ELF-1 (cell line): ENCODE measurements around the gene IQGAP2.
A peak's percentile ranks its signal among the peaks of the same experiment; 100 is the strongest.

Experiments
- DNase-seq: peaks from one replicate; pipeline ENCODE4 v3.0.0-alpha.2; 2016; ENCODE audit warnings: low read depth, low spot score

The IQGAP2 gene

DNA sequence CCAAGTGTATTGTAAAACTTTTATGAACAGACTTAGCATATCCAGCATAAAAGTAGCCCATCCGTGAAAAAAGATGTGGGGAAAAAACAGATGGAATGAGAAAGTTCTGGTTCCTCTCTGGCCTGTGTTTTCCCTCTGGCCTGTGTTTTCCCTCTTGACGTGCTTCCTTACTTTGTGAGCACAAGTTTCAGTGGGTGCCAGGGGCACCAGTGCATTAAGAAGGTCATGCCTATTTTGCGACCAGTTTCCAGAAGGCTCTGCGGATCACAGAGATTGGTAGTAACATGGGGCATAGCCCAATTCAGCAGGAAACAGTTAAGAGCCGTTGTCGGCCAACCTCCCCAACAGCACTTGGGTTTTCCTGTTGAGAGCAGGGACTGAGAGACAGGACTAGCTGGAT lies 43.7 kb downstream of the IQGAP2 start:
- DNase-seq = no peak

DNA sequence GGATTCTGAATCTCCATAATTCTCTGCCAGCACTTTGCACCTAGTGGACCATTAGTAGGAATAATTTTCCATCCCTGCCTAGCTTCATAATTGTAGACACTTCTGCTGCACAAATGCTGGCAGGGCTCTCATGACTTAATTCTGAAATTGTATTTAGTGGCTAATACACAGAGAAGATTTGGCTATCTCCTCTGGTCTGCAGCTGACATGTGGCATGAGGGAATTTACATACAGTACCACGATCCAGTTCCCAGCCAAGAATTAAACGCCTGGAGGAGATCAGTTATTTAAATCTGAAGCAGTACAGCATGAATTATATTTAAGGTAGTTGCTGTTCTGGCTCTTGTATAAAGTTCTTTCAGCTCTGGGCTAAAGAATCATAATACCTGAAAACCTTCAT lies 46.5 kb downstream of the IQGAP2 start:
- DNase-seq = no peak

DNA sequence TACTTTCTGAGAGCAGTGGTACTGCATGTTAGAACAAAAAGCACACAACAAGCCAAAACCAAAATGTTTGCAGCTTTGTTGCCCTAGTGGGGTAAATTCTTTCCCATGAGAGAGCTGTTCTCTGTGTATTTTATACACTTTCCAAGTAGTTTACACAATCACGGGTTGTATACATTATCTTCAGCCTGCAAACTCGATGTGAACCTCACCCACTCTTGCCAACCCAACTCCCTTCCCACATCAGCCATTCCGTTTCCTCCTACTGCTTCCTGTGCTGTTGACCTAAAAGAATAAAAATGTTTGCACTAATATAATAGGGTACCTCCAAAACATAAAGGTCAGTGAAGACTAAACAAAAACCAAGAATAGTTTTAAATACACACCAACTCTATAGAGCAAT lies 47.0 kb downstream of the IQGAP2 start:
- DNase-seq = no peak

DNA sequence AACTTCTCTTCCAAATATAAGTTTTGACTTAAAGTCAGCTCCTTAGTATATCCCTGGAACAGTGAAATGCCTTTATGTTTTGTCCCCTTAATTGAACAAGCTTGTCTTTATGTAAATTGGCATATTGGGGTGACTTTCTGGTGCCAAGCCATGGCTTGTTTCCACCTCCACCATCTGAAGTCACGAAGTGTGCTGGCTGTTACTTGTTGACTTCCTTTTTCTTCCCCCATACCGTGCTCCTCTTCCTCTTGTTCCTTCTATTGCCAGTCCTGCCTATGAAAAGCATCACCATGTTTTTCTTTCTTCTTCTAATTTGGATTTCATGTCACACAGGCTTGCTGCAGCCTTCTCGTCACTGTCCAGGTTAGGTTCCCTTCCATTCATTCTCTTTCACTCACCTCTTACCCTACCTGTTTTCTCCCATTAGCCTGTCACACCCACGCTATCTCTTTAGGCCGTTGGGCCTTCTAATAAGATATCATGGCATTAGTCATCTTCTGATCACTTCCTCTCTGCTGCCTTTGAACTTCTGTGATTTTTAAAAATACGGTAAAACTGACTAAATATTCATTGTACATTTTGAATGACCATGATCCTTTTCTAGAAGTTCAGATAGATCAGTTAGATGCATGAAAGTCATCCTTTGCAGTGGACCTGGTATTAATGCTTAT lies 48.1 kb downstream of the IQGAP2 start:
- DNase-seq = no peak

DNA sequence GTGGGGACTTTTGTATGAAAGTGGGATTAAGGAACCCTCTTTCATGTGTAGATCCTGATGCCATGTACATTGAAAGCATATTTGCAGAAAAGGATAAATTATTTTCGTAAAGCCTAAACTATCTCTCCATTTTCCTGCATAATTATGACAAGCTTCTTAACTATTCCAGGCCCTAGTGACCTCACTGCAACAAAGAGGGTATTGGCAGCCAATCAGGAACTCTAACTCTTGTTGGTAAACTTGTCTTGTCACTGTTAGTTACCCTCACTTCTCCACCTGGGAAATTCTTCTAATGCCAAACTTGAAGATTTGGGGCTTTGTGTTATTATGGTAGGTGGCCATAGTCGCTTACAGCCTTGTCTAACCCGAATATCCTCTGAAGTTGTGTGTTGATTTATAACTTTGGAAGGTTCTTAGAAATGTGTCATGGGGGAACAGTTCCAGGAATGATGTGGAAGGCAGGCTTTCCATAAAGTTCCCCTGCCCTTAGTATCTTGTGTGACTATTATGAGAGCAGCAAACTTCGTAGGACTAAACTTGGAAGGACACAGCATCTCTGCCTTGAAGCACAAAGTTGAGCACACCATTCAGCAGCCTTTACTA lies 52.5 kb downstream of the IQGAP2 start:
- DNase-seq = no peak

DNA sequence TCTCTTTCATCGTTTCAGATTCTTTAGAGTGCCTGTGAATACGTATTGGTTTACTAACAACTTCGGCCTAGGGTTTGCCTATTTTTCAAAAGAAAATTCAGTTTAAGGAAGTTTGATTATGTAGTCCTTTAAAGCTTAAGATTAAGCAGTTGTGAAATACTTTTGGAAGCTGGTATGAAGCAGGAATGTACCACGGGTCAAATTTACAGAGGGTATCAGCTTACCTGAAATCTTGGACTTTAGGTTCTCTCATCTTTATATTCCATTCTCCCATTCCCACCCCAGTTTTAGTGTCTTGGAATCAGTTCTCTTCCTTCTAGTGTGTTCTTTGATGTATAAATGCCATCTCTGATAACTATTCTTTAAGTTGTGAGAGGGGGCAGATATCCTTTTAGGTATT lies 53.2 kb downstream of the IQGAP2 start:
- DNase-seq = no peak

DNA sequence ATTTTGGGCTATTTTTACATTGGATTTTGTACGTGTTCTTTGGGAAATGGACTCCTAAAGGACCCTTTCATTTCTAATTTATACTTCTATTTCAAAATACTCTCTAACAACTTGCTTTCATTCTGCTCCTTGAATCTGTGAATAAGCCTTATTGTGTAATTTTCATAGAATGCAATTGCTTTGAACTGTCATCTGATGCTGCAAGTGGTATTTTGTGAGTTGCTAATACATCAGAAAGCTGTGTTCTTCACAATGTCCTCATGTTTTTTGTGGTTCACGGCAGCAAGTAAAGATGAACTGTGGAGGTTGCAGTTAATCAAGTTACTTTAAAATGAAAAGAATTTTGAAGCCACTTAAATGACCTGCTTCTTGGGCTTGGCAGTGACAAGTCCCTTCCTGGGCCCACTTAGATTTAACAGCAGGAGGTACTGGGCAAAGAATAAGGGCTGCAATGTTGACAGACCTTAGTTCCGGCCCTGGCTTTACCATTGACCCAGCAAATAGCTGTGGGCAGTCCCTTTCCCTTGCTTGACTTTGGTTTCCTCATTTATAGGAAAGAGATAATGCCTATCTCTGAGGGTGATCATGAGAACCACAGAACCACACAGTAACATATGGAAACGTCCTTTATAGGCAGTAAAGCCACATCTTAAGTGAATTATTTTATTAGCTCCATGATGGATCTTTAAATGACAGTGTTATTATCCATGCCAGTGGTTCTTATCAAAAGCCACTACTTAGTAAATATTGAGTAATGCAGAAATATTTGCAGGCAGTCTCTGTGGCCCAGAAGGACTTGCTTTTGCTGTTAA lies 54.8 kb downstream of the IQGAP2 start:
- DNase-seq = no peak

DNA sequence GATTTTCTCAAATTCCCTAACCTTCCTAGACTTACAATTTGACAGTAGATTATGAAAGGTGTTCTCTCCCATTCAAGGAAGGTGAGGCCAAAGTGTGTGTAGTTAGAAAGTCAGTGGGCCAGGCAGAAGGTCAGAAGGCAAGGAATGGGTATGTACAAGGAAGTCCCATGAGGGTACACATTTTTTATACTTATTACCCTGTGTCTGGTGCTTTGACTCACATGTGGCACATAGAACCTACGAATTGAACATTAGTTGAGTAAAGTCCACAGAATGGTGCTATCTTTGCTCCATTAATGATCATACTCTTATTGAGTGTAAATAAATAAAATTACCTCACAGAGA lies 55.4 kb downstream of the IQGAP2 start:
- no peak for DNase-seq

DNA sequence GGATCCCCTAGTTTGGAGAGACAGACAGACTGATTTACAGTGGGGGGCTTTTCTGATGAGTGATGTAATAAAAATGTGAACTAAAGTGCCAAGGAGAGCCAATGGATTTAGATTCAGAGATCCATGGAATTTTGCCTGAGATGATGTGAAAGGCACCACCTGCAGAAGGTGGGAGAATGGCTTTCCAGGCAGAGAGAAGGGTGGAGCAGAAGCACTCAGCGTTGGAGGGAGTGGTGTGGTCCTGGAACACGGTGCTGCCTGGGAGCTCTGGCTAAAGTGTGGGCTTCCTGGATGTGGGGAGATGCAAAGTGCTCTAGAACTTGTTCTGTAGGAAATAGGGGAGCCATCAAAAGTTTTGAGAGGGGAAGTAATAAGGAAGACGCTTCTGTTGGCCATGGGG lies 57.0 kb downstream of the IQGAP2 start:
- no peak for DNase-seq

DNA sequence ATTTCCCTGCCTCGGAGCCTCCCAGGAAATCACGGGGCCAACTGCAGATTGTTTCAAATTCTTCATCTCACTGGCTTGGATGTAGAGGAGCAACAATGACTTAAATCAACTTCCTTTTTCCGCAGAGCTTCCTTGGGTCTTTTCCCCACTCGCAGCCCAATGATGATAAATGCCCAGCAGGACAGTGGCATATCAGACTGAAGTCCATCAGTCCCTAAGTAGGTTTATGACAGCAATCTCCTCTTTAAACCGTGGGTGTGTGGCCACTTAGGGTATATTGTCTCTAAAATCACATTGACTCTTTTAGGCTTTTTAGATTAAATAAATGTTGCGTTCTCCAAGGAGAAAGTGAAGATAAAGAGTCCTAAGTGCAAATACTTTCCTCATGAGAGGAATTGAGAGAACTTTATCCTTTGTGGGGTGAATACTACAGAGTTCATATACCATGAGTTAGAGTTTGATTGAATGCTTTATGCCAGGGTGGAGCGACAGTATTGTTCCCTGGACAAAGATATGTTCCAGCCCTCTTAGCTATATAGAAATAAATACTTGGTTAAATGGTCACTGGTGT lies 59.1 kb downstream of the IQGAP2 start:
- DNase-seq = no peak

DNA sequence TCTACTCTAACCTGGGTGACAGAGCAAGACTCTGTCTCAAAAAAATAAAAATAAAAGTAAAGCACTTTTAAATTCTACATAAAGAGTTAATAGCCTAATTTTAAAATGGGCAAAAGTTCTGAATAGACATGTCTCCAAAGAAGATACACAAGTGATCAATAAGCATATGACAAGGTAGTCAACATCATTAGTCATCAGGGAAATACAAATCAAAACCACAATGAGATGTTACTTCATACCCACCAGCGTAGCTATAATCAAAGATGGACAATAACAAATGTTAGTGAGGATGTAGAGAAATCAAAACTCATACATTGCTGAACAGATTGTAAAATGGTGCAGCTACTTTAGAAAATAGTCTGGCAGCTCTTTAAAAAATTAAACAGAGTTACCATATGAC lies 64.1 kb downstream of the IQGAP2 start:
- no peak for DNase-seq

DNA sequence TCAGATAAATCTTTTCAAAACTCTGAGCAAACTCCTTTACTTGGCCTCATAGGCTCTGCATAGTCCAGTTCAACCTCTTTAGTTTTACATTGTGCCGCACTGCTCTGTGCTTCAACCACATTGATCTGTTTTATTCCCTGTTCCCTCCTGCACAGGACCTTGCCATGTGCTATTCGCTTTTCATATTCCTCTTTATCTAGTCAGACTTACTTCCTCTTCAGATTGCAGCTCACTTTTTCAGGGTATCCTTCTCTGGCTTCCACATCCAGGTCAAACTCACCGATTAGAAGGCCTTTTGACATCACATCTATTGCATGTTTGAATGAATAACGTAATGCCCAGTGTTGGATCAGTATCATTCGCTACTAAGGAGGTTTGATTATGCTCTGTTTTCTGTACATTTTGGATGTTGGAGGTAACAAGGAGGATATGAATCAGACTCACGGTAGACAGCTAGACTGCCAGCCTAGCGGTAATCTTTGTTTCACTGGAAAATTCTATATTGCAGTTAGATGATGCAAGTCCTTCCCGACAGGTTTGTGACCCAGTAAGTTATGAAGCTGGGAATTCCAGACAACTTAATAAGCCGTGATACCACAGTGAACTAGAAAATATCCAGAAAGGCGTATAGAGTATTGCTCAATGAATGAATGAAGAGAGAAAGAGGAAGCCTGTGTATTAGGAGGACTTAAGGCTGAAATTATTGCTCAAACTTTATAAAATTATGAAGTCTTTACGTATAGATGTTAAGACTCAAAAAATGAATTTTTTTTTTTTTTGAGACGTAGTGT lies 65.7 kb downstream of the IQGAP2 start:
- DNase-seq = no peak

DNA sequence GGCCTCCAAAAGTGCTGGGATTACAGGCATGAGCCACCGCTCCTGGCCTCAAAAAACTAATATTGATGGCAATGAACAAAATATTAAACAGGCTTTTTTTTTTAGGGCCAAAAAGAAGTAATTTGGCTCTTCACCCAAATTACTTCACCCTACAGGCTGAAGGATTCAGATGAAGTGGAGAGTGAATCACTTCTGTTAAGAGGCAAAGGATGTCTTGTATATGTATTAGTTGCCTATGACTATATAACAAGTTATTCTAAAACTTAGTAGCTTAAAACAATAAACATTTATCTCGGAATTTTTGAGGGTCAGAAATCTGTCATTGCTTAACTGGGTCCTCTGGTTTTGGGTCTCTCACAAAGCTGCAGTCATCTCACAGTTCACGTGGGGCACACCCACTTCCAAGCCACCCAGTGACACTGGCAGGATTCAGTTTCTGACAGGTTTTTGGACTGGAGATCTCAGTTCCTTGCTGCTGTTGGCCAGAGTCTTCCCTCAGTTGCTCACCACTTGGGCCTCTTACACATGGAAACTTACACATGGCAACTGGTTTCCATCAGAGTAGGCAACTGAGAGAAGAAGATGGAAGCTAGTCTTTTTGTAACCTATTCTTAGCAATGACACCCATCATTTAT lies 66.7 kb downstream of the IQGAP2 start:
- DNase-seq = no peak

DNA sequence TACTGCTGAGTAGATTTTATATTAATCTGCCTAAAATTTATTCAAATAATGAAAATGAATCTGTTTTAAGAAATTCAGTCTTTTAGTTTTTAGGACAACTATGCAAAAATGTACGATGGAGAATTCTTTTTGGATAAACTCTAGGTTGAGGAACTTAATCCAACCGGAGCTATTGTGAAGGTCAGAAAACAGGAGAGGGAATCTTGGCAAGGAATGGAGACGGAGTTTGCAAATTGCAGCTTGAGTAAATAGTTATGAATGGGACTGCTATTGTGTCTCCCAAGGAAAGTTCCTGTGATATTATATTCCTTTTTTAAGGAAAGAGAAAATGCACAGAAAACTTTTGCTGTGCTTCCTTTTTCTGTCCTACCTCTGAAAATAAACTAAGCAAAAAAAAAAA lies 67.9 kb downstream of the IQGAP2 start:
- DNase-seq = no peak

DNA sequence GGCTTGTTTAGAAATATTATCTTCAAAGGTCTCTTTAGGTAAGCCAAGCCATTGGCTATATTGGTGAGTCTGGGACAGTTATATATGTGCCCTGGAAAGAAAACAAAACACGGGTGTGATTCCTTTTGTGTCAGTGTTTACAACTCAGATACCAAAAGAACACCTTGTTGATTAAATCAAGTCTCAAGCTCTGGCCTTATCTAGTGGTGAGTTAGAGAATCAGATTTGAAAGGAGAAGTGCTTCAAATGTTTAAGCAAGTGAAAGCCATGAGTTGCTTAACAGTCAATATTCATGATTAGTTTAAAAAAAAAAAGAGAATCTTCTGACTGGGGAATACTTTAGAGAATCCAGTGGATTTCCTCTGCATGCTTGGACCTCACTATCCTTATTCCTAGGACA lies 68.3 kb downstream of the IQGAP2 start:
- DNase-seq = no peak

DNA sequence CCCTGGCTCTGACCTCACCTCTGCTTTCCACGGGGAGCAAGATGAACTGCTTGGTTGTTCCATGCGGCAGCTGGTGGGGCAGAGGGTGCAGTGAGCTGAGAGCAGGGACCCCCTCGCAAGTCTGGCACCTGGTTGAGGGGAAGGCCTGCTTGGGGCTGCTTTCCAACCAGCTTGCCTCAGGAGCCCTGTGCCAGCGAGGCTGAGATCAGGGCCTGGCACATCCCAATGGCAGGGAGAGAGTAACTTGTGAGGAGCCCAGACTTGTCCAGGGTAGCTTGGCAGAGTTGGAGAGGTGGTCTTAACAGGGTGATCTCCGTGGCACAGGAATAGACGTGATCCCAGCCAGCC lies 68.9 kb downstream of the IQGAP2 start:
- no peak for DNase-seq

DNA sequence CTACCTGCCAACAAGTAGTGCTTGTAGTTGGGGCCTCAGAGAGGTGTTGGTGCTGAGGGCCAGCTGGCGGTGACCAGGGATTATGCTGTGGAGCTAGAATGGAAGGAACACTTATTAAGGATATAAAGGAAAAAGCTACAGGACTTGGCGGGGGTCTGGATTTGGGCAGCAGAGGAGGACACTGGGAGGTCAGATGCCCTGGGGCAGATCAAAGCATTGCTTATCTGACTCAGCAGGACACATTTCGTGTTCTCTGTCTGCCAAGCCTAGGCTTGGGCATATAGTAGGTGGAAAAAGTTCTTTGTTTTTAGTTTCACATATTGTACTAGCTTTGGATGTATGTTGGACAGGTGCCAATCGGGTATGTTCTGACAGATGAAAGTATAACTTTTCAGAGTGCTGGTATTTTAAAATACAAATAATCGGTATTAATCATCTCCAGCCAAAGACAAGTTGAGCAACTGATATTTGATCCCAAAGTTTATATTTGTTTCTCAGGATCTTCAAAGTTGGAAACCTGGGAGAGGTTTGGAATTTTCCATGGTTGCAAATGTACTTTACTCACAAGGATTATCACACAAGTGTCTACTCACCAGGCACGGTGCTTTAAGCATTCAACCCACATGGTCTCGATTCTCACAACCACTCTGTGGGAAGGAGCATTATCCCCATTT lies 69.4 kb downstream of the IQGAP2 start:
- peak; percentile 42 for DNase-seq

DNA sequence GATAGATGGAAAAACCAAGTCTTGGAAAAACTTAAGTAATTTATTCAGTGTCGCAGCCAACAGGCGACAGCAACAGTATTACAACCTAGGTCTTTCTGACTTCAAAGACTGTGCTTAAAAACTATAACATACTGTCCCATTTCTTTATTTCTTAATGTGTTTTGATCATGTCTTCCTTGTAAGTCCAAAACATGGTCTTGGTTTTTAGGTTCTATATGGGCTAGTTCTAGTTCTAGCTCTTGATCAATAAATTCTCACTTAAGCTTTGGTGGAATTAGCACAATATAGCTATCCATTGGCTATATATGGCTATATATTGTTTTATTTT lies 69.9 kb downstream of the IQGAP2 start:
- no peak for DNase-seq

DNA sequence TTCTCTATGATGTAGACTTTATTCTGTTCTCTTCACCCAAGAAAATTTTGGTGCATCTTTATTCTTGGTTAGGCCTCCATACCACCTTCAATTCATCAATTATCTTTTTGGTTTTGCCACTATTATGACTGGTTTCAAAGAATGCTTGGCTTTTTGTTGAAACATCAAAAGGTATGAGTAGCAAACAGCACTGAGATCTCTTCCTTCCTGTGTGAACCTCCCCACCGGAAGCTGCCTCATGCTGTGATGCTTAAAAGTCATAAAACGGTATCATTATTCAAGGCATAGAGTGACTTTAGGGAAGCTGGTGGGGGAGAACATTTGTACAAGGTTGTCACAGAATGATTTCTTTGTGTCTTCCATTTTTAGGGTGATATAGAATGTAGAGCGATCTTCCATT lies 70.6 kb downstream of the IQGAP2 start:
- DNase-seq = no peak

DNA sequence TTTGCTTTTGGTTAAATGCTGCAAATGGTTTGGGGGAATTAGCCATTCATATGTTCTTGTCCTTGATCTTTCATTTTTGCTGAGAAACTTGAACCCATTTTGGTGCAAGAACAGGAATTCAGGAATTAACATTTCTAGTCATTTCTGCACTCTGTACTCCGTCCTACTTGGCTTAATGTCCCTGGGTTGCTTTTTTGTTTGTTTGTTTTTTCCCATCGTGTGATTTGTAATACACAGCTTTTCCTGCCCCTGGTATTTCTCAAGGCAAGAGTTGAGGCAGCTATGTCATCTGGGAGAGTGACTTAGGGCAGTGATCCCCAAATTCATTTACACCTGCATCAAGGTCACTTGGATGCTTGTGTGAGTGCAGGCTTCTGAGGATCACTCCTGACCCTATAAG lies 71.3 kb downstream of the IQGAP2 start:
- no peak for DNase-seq

DNA sequence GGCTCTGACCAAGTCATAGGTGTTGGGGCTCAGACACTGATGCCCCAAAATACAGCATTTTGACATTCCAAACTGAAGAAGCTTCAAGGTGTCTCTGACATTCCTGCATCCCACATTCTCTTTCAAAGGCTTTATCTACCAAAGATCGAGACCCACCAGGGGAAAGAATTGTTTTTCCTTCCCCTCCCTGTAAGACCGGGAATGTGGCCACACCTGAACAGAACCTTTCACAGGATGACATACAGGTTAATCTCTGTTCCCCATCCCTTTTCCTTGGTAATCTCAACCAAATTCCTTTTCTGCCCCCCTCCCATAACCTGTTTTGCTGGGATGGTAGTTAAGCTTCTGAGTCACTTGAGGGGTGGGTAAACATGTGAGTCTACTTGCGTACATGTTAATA lies 72.3 kb downstream of the IQGAP2 start:
- DNase-seq = peak; percentile 63
